Activated CD4-positive, alpha-beta T cell treated with anti-CD3 and anti-CD28 coated beads, Interleukin-2, amount 50 U/mL, for 4 hours (primary cell): Measurements from ENCODE around the gene DUSP16.
"Not testable (repeated sequence)": the region's sequence is repeated elsewhere in the genome, so short reads cannot be mapped to it uniquely, and the experiment has no call there.

ENCODE experiments used
- DNase-seq, 2 experiments: peaks; one replicate each; pipeline ENCODE4 v3.0.0-alpha.2; 2020

Gene DUSP16

GRCh38 chr12:12519354-12519998 lies 43.2 kb downstream of the DUSP16 start:
- DNase-seq, result no peak

- DNase-seq, result no peak
These were observed 43.7 kb downstream of the DUSP16 start for GRCh38 chr12:12518919-12519318.

DNA sequence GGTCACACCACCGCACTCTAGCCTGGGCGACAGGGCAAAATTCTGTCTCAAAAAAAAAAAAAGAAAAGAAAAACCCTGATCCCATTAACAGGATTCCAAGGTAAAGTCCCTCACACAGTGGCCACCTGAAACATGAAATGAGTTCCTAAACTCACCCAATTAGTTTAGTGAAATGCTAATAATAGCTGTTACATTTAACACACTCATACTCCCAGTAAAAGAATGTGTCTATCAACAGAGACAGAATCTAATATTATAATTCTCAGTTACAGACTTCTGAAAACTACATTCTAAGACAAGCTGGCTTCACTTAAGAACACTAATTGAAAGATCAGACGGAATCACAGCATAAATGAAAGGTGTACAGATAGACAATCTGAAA lies 44.2 kb downstream of the DUSP16 start:
- DNase-seq, result no peak

DNA sequence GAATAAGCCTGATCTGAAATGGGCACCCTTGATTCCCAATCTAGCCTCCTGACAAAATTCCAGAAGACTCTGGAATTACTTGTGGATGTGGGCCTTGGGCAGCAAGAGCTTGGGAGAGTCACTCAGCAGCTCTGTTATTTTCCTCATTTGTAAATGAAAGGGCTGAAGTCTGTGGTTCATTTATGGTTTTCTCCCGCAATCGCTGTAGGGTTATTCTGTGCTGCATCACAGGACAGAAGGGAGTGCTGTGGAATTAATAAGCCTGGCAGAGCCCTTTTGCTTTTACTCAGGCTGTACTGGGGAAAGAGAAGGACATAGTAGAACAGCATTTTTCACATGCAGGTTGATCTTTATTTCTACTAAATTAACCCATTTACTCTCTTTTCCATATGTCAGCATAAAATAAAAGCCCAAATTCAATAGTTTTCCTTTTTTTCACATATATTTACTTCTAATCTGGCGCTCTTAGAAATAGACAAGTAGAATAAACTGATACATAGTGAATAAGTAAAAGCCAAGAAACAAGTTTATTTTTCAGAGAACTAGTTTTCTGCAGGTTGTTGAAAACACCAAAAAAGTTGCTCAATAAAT lies 49.2 kb downstream of the DUSP16 start:
- no peak for DNase-seq

DNA sequence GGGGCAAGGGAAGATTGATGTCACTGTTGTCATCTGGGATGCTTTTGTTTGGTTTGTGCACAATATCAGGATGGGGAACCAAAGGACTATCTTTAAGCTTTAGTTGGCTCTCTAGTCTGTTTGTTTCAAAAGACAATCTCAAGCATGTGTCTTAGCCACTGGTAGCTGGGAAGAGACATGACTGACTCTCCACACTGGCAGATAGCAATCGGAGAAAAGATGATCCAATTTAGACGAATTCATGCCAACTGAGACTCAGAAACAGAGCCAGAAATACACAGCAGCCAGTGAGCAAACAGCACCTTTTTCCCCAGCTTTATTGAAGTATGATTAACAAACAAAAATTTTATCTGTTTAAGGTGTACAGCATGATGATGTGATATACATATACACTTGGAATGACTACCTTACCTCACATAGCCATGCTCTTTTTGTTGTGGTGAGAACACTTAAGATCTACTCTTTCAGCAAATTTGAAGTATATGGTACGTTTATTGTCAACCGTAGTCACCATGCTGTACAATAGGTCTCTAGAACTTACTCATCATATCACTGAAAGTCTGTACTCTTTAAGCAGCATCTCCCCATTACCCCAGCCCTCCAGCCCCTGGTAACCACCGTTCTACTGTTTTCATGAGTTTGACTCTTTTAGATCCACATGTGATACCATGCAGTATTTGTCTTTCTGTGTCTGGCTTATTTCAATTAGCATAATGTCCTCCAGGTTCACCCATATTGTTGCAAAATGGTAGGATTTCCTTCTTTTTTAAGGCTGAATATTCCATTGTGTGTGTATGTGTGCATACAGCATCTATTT lies 50.6 kb downstream of the DUSP16 start:
- no peak for DNase-seq

GRCh38 chr12:12511021-12511783 lies 51.5 kb downstream of the DUSP16 start:
- no peak for DNase-seq

GRCh38 chr12:12510551-12510950 lies 52.1 kb downstream of the DUSP16 start:
- DNase-seq, result no peak

GRCh38 chr12:12510141-12510540 lies 52.5 kb downstream of the DUSP16 start:
- no peak for DNase-seq

DNA sequence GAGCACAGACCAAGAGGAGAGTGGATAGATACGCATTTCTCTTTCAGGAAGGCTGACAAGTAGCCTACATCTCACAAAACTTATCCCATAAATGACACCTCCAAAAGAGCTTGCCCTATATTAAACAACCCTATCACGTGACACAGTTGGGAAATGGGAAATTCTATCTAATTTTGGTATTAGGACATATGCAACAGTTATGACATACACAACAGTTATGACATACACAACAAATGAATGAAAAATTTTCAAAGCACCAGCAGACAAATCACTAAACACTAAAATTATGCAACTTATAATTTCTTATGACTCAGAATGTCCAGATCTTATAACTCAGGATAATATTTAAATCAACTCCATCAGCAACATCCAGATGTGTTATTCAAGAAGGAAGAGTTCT lies 54.1 kb downstream of the DUSP16 start:
- no peak for DNase-seq

- DNase-seq, result no peak
These were observed 55.5 kb downstream of the DUSP16 start for GRCh38 chr12:12507121-12507520.

GRCh38 chr12:12506496-12506890 lies 56.2 kb downstream of the DUSP16 start:
- DNase-seq, result no peak

DNA sequence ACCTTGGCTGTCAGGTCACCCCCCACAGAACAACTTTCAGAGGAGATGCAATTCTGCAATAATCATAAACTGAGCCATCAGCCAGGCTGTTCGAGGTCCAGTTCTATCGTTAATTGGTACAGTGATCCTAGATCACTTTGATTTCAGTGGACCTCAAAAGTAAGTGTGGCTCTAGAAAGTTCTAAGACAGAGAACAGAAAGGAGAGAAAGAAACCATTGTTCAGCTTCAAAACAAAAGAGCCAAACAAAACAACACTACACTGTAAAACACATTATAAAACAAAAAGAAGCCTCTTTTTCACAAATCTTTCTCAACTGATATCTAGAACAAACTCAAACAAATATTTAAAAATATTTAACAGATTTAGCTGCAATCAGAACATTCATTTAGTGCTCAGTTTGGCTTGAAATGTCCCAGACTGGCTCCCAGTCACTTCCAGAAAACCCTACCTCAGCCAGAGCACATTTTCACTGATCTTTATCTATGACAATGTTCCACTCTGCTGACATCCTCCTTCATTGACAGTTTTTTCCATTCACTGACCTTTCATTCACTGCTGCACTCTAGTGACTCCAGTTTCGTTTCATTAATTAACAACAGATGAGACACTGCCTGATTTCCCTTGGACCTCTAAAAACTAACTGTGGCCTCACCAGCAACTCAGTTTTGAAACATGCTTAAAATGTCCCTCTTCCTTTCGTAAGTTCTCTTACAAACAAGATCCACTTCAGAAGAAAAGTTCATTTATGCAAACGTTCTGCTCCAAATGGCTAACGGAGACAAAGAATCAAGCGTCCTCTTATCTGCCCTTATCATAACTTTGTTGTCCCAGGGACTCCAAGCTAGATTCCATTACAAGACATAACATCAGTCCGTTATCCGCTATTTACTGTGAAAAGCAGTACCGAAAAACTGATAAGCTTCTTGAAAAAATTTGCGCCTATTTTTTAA lies 56.8 kb downstream of the DUSP16 start:
- DNase-seq, result no peak

GRCh38 chr12:12503384-12504078 lies 59.1 kb downstream of the DUSP16 start:
- DNase-seq, result peak in 1 of 2 experiments; percentile 27

DNA sequence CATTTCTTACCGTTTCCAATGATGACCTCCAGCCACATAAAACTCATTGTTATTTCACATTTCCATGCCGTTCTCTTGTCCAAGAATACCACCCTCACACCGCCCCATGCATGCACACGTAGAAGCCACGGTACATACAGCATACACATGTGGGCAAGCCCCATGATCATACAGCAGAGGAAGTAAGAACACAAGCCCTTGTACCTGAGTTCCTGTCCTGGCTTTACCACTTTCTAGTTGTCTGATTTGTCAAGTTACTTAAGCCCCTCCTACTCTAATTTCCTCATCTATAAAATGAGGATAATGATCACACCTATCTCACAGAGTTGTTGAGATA lies 59.9 kb downstream of the DUSP16 start:
- no peak for DNase-seq

GRCh38 chr12:12502130-12502814 lies 60.4 kb downstream of the DUSP16 start:
- DNase-seq, result not testable (repeated sequence)

DNA sequence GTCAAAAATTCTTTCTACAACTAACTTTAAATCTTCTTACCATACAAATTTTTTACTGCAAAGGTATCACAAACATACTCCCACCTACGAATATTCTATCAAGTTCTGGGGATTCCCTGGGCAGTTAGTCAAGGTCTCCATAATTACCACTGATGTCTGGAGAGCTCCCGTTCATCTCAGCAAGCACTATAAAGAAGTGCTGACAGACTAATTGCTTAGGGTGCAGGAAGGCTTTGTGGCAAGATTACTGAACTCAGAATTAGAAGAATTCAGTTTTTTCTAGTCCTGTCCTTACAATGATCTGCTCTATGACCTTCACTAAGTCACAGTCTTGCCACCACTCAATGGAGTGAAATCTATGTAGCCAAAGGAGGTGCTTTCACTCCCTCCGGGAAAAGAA lies 61.5 kb downstream of the DUSP16 start:
- no peak for DNase-seq

GRCh38 chr12:12499909-12500604 lies 62.6 kb downstream of the DUSP16 start:
- DNase-seq, result no peak

- DNase-seq, result no peak
These were observed 64.5 kb downstream of the DUSP16 start for GRCh38 chr12:12498210-12498609.

GRCh38 chr12:12495536-12495935 lies 67.1 kb downstream of the DUSP16 start:
- DNase-seq, result no peak

DNA sequence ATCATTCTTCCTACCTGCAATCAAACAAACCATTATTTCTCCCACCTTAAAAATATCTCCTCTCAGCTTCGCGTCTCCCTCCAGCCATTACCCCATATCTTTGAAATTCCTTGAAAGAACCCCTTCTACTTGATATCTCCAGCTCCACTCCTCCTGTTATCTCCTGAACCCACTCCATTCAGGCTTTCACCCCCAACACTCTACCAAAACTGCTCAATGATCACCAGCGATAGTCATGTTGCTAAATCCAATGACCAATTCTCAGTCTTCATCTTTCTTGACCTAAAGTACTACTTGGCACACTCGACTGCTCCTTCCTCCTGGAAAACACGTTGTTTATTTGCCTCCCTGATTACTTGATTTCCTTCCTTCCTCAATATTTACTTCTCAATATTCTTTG lies 70.1 kb downstream of the DUSP16 start:
- no peak for DNase-seq
